ENCODE measurements around the gene NPY1R.

The NPY1R gene

GRCh38 chr4:163279713-163280112 lies 52.7 kb downstream of the NPY1R start:
- Histone ChIP-seq H4K20me1 (ENCODE audit: insufficient read depth) (no peaks in the 10 kb centered on the region), H3K4me1 (ENCODE audit: low read depth, poor library complexity, severe bottlenecking) (no peaks in the 10 kb centered on the region), H3K9ac (no peak overlapping the region), H3K27ac (no peak overlapping the region), H3K4me3 (IDR thresholded peaks at IDR 0.05; ENCODE audit: insufficient read depth, low read depth, low read length) (no peak overlapping the region), H3K27me3 (ENCODE audit: insufficient read depth, low read depth) (no peaks in the 10 kb centered on the region), H3K79me2 (ENCODE audit: insufficient read depth, low read depth) (no peaks in the 10 kb centered on the region), H3K36me3 (ENCODE audit: insufficient read depth) (no peaks in the 10 kb centered on the region), H3K4me2 (no peak overlapping the region), H2AFZ (ENCODE audit: low read depth) (no peak overlapping the region)
- TF ChIP-seq, protein P1, sequence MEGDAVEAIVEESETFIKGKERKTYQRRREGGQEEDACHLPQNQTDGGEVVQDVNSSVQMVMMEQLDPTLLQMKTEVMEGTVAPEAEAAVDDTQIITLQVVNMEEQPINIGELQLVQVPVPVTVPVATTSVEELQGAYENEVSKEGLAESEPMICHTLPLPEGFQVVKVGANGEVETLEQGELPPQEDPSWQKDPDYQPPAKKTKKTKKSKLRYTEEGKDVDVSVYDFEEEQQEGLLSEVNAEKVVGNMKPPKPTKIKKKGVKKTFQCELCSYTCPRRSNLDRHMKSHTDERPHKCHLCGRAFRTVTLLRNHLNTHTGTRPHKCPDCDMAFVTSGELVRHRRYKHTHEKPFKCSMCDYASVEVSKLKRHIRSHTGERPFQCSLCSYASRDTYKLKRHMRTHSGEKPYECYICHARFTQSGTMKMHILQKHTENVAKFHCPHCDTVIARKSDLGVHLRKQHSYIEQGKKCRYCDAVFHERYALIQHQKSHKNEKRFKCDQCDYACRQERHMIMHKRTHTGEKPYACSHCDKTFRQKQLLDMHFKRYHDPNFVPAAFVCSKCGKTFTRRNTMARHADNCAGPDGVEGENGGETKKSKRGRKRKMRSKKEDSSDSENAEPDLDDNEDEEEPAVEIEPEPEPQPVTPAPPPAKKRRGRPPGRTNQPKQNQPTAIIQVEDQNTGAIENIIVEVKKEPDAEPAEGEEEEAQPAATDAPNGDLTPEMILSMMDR (conservative IDR thresholded peaks at IDR 0.05; ENCODE audit: low read depth, low read length), result no peak

GRCh38 chr4:163274861-163275260 lies 57.5 kb downstream of the NPY1R start:
- Histone ChIP-seq H2AFZ (ENCODE audit: low read depth) (no peak overlapping the region), H3K27me3 (ENCODE audit: insufficient read depth, low read depth) (no peaks in the 10 kb centered on the region), H4K20me1 (ENCODE audit: insufficient read depth) (no peaks in the 10 kb centered on the region), H3K36me3 (ENCODE audit: insufficient read depth) (no peaks in the 10 kb centered on the region), H3K27ac (no peak overlapping the region), H3K4me2 (no peak overlapping the region), H3K4me3 (IDR thresholded peaks at IDR 0.05; ENCODE audit: insufficient read depth, low read depth, low read length) (no peak overlapping the region), H3K79me2 (ENCODE audit: insufficient read depth, low read depth) (no peaks in the 10 kb centered on the region), H3K4me1 (ENCODE audit: low read depth, poor library complexity, severe bottlenecking) (no peaks in the 10 kb centered on the region), H3K9ac (no peak overlapping the region)
- TF ChIP-seq, protein P1 (conservative IDR thresholded peaks at IDR 0.05; ENCODE audit: low read depth, low read length), result no peak

Measured in KMS-11 (cell line).